ENCODE results near the gene AP2B1. TPM values are rescaled to one million over a fixed set of nuclear protein-coding genes. Genes with fewer than 3 reads are reported as not detected.

Gene AP2B1
- total and polyA plus RNA-seq, 10 donors = 16.7 to 144 (median 90.7) TPM

- Histone ChIP-seq H3K36me3 (peaks cover 0 to 87% (median 12%) of the 10 kb centered on the region in 6 donors), H3K4me1 (peaks cover 0 to 32% (median 9%) of the 10 kb centered on the region in 6 donors), H3K4me3 (no peak overlapping the region), H3K27me3 (replicated peaks in 1 of 7) (no peaks in the 10 kb centered on the region), H3K9me3 (no peaks in the 10 kb centered on the region), H3K27ac (no peak overlapping the region)
- TF ChIP-seq POLR2AphosphoS5 (IDR thresholded peaks at IDR 0.05) (no peak), POLR2A (IDR thresholded peaks at IDR 0.05) (no peak), CTCF (IDR thresholded peaks at IDR 0.05 in 8 of 11, conservative IDR thresholded peaks at IDR 0.05 in 3 of 11) (no peak)
- no peak for DNase-seq
- intact Hi-C loops (cut with DNase I; ENCODE audit: low total_unique reads) = no loop called here
Measured at GRCh38 chr17:35618628-35619027, 31.5 kb downstream of the AP2B1 start.

GRCh38 chr17:35621768-35622167 is 34.6 kb downstream of the AP2B1 start:
- WGBS, 5 donors = 69 to 92% (median 76%) methylated on average over 1 of the region's 1 CpG
- Histone ChIP-seq H3K9me3 (no peaks in the 10 kb centered on the region), H3K36me3 (peaks cover 0 to 89% (median 24%) of the 10 kb centered on the region in 6 donors), H3K27me3 (replicated peaks in 1 of 7) (no peaks in the 10 kb centered on the region), H3K4me3 (no peak overlapping the region), H3K27ac (no peak overlapping the region), H3K4me1 (peaks cover 0 to 23% (median 9%) of the 10 kb centered on the region in 6 donors)
- no peak for DNase-seq
- intact Hi-C loops (cut with DNase I; ENCODE audit: low total_unique reads) = no loop called here
- no peak for TF ChIP-seq POLR2A (IDR thresholded peaks at IDR 0.05)
- no peak for TF ChIP-seq CTCF (IDR thresholded peaks at IDR 0.05 in 8 of 11, conservative IDR thresholded peaks at IDR 0.05 in 3 of 11)
- no peak for TF ChIP-seq POLR2AphosphoS5 (IDR thresholded peaks at IDR 0.05)

DNA sequence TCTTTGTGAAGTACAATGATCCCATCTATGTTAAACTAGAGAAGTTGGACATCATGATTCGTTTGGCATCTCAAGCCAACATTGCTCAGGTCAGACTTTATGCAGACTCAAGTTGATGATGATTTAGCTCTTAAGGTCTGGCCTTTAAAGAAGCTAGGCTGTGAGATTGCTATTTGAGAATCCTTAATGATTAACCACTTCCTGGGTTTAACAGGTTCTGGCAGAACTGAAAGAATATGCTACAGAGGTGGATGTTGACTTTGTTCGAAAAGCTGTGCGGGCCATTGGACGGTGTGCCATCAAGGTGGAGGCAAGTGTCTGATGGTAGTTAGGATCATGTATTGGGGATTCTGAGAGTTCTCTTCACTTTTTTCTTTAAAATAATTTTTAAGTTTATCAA is 40.3 kb downstream of the AP2B1 start:
- peaks cover 0 to 10% (median 0%) of the 10 kb centered on the region in 6 donors for H3K4me1 ChIP-seq
- no peaks in the 10 kb centered on the region for H3K27me3 ChIP-seq (replicated peaks in 1 of 7)
- no peak for TF ChIP-seq POLR2AphosphoS5 (IDR thresholded peaks at IDR 0.05)
- no peak for TF ChIP-seq POLR2A (IDR thresholded peaks at IDR 0.05)
- TF ChIP-seq CTCF (IDR thresholded peaks at IDR 0.05 in 8 of 11, conservative IDR thresholded peaks at IDR 0.05 in 3 of 11) = no peak
- H3K36me3 ChIP-seq = peaks cover 0 to 100% (median 41%) of the 10 kb centered on the region in 6 donors
- no peak for DNase-seq
- H3K4me3 ChIP-seq = no peak overlapping the region
- H3K9me3 ChIP-seq = no peaks in the 10 kb centered on the region
- 90 to 96% (median 95%) methylated on average over 4 of the region's 4 CpGs for WGBS, 5 donors
- intact Hi-C loops (cut with DNase I; ENCODE audit: low total_unique reads) = no loop called here
- no peak overlapping the region for H3K27ac ChIP-seq

- H3K9me3 ChIP-seq = no peaks in the 10 kb centered on the region
- 45 to 86% (median 71%) methylated on average over 1 of the region's 1 CpG for WGBS, 5 donors
- H3K4me1 ChIP-seq = peaks cover 0 to 10% (median 0%) of the 10 kb centered on the region in 6 donors
- intact Hi-C loops (cut with DNase I; ENCODE audit: low total_unique reads) = no loop called here
- H3K27me3 ChIP-seq (replicated peaks in 1 of 7) = no peaks in the 10 kb centered on the region
- no peak for DNase-seq
- H3K36me3 ChIP-seq = peaks cover 0 to 100% (median 45%) of the 10 kb centered on the region in 6 donors
- H3K27ac ChIP-seq = no peak overlapping the region
- no peak overlapping the region for H3K4me3 ChIP-seq
- TF ChIP-seq POLR2A (IDR thresholded peaks at IDR 0.05) = no peak
- TF ChIP-seq POLR2AphosphoS5 (IDR thresholded peaks at IDR 0.05) = no peak
Measured at GRCh38 chr17:35630530-35631148, 43.5 kb downstream of the AP2B1 start.

All from spleen (tissue), 11 donors.